Stimulated activated CD8-positive, alpha-beta memory T cell treated with anti-CD3 and anti-CD28 coated beads, Interleukin-7, amount 100 ng/mL, for 1 hour (primary cell): ENCODE measurements around the gene RBM18.

ENCODE experiments used
- DNase-seq, 2 donors: peaks; one replicate each; pipeline ENCODE4 v3.0.0-alpha.2; 2020; ENCODE audit warnings: low read depth in 2 of 2

Gene RBM18

GRCh38 chr9:122222791-122223190 lies 41.8 kb downstream of the RBM18 start:
- DNase-seq = no peak

- no peak for DNase-seq
Observed at GRCh38 chr9:122221183-122221811, 43.3 kb downstream of the RBM18 start.

- no peak for DNase-seq
Observed at GRCh38 chr9:122220673-122221182, 43.9 kb downstream of the RBM18 start.

GRCh38 chr9:122219856-122220672 lies 44.6 kb downstream of the RBM18 start:
- no peak for DNase-seq

GRCh38 chr9:122218935-122219855 lies 45.4 kb downstream of the RBM18 start:
- DNase-seq = no peak

- DNase-seq = no peak
Observed at GRCh38 chr9:122218071-122218934, 46.3 kb downstream of the RBM18 start.

- DNase-seq = no peak
Observed at GRCh38 chr9:122217640-122218039, 47.0 kb downstream of the RBM18 start.

GRCh38 chr9:122216798-122217418 lies 47.7 kb downstream of the RBM18 start:
- no peak for DNase-seq

- DNase-seq = no peak
Observed at GRCh38 chr9:122216138-122216797, 48.4 kb downstream of the RBM18 start.

- no peak for DNase-seq
Observed at GRCh38 chr9:122215663-122216062, 49.0 kb downstream of the RBM18 start.

GRCh38 chr9:122214507-122214906 lies 50.1 kb downstream of the RBM18 start:
- no peak for DNase-seq

GRCh38 chr9:122213589-122214413 lies 50.8 kb downstream of the RBM18 start:
- peak in 1 of 2 donors; percentile 7 for DNase-seq

GRCh38 chr9:122213102-122213588 lies 51.5 kb downstream of the RBM18 start:
- no peak for DNase-seq

GRCh38 chr9:122212473-122213004 lies 52.1 kb downstream of the RBM18 start:
- DNase-seq = no peak

GRCh38 chr9:122209451-122209850 lies 55.2 kb downstream of the RBM18 start:
- no peak for DNase-seq

- no peak for DNase-seq
Observed at GRCh38 chr9:122207096-122207495, 57.5 kb downstream of the RBM18 start.

- no peak for DNase-seq
Observed at GRCh38 chr9:122206118-122207046, 58.3 kb downstream of the RBM18 start.

- no peak for DNase-seq
Observed at GRCh38 chr9:122205176-122205575, 59.5 kb downstream of the RBM18 start.
